Measurements from ENCODE around the gene FAM124A.

FAM124A gene

GRCh38 chr13:51325837-51326236, 103.6 kb downstream of the FAM124A start:
- no peak for TF ChIP-seq CTCF (IDR thresholded peaks at IDR 0.05; ENCODE audit: low read depth, low read length, missing control alignments)
- no peak overlapping the region for H3K4me3 ChIP-seq (replicated peaks; ENCODE audit: low read depth, low read length)
- DNase-seq (ENCODE audit: extremely low read depth, low read depth): no peak

GRCh38 chr13:51326777-51327176, 104.6 kb downstream of the FAM124A start:
- no peak overlapping the region for H3K4me3 ChIP-seq (replicated peaks; ENCODE audit: low read depth, low read length)
- TF ChIP-seq CTCF (IDR thresholded peaks at IDR 0.05; ENCODE audit: low read depth, low read length, missing control alignments): no peak
- no peak for DNase-seq (ENCODE audit: extremely low read depth, low read depth)

GRCh38 chr13:51327961-51328360, 105.8 kb downstream of the FAM124A start:
- TF ChIP-seq CTCF (IDR thresholded peaks at IDR 0.05; ENCODE audit: low read depth, low read length, missing control alignments): no peak
- DNase-seq (ENCODE audit: extremely low read depth, low read depth): no peak
- H3K4me3 ChIP-seq (replicated peaks; ENCODE audit: low read depth, low read length): no peak overlapping the region

GRCh38 chr13:51328488-51328887, 106.3 kb downstream of the FAM124A start:
- TF ChIP-seq CTCF (IDR thresholded peaks at IDR 0.05; ENCODE audit: low read depth, low read length, missing control alignments): no peak
- DNase-seq (ENCODE audit: extremely low read depth, low read depth): no peak
- no peak overlapping the region for H3K4me3 ChIP-seq (replicated peaks; ENCODE audit: low read depth, low read length)

GRCh38 chr13:51329606-51330005, 107.4 kb downstream of the FAM124A start:
- no peak for TF ChIP-seq CTCF (IDR thresholded peaks at IDR 0.05; ENCODE audit: low read depth, low read length, missing control alignments)
- no peak overlapping the region for H3K4me3 ChIP-seq (replicated peaks; ENCODE audit: low read depth, low read length)
- DNase-seq (ENCODE audit: extremely low read depth, low read depth): no peak

GRCh38 chr13:51330791-51331190, 108.6 kb downstream of the FAM124A start:
- no peak overlapping the region for H3K4me3 ChIP-seq (replicated peaks; ENCODE audit: low read depth, low read length)
- DNase-seq (ENCODE audit: extremely low read depth, low read depth): no peak
- no peak for TF ChIP-seq CTCF (IDR thresholded peaks at IDR 0.05; ENCODE audit: low read depth, low read length, missing control alignments)

GRCh38 chr13:51331354-51331861, 109.2 kb downstream of the FAM124A start:
- TF ChIP-seq CTCF (IDR thresholded peaks at IDR 0.05; ENCODE audit: low read depth, low read length, missing control alignments): no peak
- DNase-seq (ENCODE audit: extremely low read depth, low read depth): no peak
- no peak overlapping the region for H3K4me3 ChIP-seq (replicated peaks; ENCODE audit: low read depth, low read length)

Data from HFF-Myc (cell line).